ENCODE measurements around the gene PTTG1IP2. TPM values are rescaled to one million over a fixed set of nuclear protein-coding genes. Genes with fewer than 3 reads are reported as not detected.

The PTTG1IP2 gene
- total RNA-seq, 1 donor from 2014 or later, result not detected

GRCh38 chr7:90474284-90475210 is 5.1 kb downstream of the PTTG1IP2 start:
- no peaks in the 10 kb centered on the region for H3K4me1 ChIP-seq (ENCODE audit: control insufficient read depth in 3 of 3, insufficient read depth in 3 of 3, low read length in 3 of 3)
- H3K36me3 ChIP-seq (ENCODE audit: control insufficient read depth in 3 of 3, insufficient read depth in 3 of 3, low read length in 3 of 3), result no peaks in the 10 kb centered on the region
- no peak overlapping the region for H3K9ac ChIP-seq (ENCODE audit: low read depth in 1 of 3, low read length in 3 of 3)
- no peak overlapping the region for H3K4me3 ChIP-seq (ENCODE audit: low read length in 3 of 3)
- no peak overlapping the region for H3K27ac ChIP-seq (ENCODE audit: low read depth, low read length)
- no peaks in the 10 kb centered on the region for H3K9me3 ChIP-seq (ENCODE audit: control insufficient read depth in 3 of 3, low read length in 3 of 3)
- H3K27me3 ChIP-seq (ENCODE audit: control insufficient read depth in 3 of 3, insufficient read depth in 3 of 3, low read length in 3 of 3), result no peaks in the 10 kb centered on the region

- H3K4me3 ChIP-seq (ENCODE audit: low read length in 3 of 3), result no peak overlapping the region
- H3K9ac ChIP-seq (ENCODE audit: low read depth in 1 of 3, low read length in 3 of 3), result no peak overlapping the region
- H3K9me3 ChIP-seq (ENCODE audit: control insufficient read depth in 3 of 3, low read length in 3 of 3), result no peaks in the 10 kb centered on the region
- H3K4me1 ChIP-seq (ENCODE audit: control insufficient read depth in 3 of 3, insufficient read depth in 3 of 3, low read length in 3 of 3), result no peaks in the 10 kb centered on the region
- H3K27me3 ChIP-seq (ENCODE audit: control insufficient read depth in 3 of 3, insufficient read depth in 3 of 3, low read length in 3 of 3), result no peaks in the 10 kb centered on the region
- no peaks in the 10 kb centered on the region for H3K36me3 ChIP-seq (ENCODE audit: control insufficient read depth in 3 of 3, insufficient read depth in 3 of 3, low read length in 3 of 3)
- no peak overlapping the region for H3K27ac ChIP-seq (ENCODE audit: low read depth, low read length)
Measured at GRCh38 chr7:90483251-90483650, 13.8 kb downstream of the PTTG1IP2 start.

GRCh38 chr7:90484706-90485105 is 15.3 kb downstream of the PTTG1IP2 start:
- Histone ChIP-seq H3K36me3 (ENCODE audit: control insufficient read depth in 3 of 3, insufficient read depth in 3 of 3, low read length in 3 of 3) (no peaks in the 10 kb centered on the region), H3K27ac (ENCODE audit: low read depth, low read length) (no peak overlapping the region), H3K9me3 (ENCODE audit: control insufficient read depth in 3 of 3, low read length in 3 of 3) (no peaks in the 10 kb centered on the region), H3K9ac (ENCODE audit: low read depth in 1 of 3, low read length in 3 of 3) (no peak overlapping the region), H3K27me3 (ENCODE audit: control insufficient read depth in 3 of 3, insufficient read depth in 3 of 3, low read length in 3 of 3) (no peaks in the 10 kb centered on the region), H3K4me3 (ENCODE audit: low read length in 3 of 3) (no peak overlapping the region), H3K4me1 (ENCODE audit: control insufficient read depth in 3 of 3, insufficient read depth in 3 of 3, low read length in 3 of 3) (no peaks in the 10 kb centered on the region)

GRCh38 chr7:90485734-90486316 is 16.4 kb downstream of the PTTG1IP2 start:
- H3K9ac ChIP-seq (ENCODE audit: low read depth in 1 of 3, low read length in 3 of 3), result no peak overlapping the region
- H3K4me3 ChIP-seq (ENCODE audit: low read length in 3 of 3), result no peak overlapping the region
- no peak overlapping the region for H3K27ac ChIP-seq (ENCODE audit: low read depth, low read length)
- H3K36me3 ChIP-seq (ENCODE audit: control insufficient read depth in 3 of 3, insufficient read depth in 3 of 3, low read length in 3 of 3), result no peaks in the 10 kb centered on the region
- H3K9me3 ChIP-seq (ENCODE audit: control insufficient read depth in 3 of 3, low read length in 3 of 3), result no peaks in the 10 kb centered on the region
- H3K4me1 ChIP-seq (ENCODE audit: control insufficient read depth in 3 of 3, insufficient read depth in 3 of 3, low read length in 3 of 3), result no peaks in the 10 kb centered on the region
- H3K27me3 ChIP-seq (ENCODE audit: control insufficient read depth in 3 of 3, insufficient read depth in 3 of 3, low read length in 3 of 3), result no peaks in the 10 kb centered on the region

- Histone ChIP-seq H3K9ac (ENCODE audit: low read depth in 1 of 3, low read length in 3 of 3) (no peak overlapping the region), H3K36me3 (ENCODE audit: control insufficient read depth in 3 of 3, insufficient read depth in 3 of 3, low read length in 3 of 3) (no peaks in the 10 kb centered on the region), H3K27ac (ENCODE audit: low read depth, low read length) (no peak overlapping the region), H3K4me1 (ENCODE audit: control insufficient read depth in 3 of 3, insufficient read depth in 3 of 3, low read length in 3 of 3) (no peaks in the 10 kb centered on the region), H3K4me3 (ENCODE audit: low read length in 3 of 3) (no peak overlapping the region), H3K27me3 (ENCODE audit: control insufficient read depth in 3 of 3, insufficient read depth in 3 of 3, low read length in 3 of 3) (no peaks in the 10 kb centered on the region), H3K9me3 (ENCODE audit: control insufficient read depth in 3 of 3, low read length in 3 of 3) (no peaks in the 10 kb centered on the region)
Measured at GRCh38 chr7:90487808-90488207, 18.4 kb downstream of the PTTG1IP2 start.

GRCh38 chr7:90488220-90488619 is 18.8 kb downstream of the PTTG1IP2 start:
- no peaks in the 10 kb centered on the region for H3K36me3 ChIP-seq (ENCODE audit: control insufficient read depth in 3 of 3, insufficient read depth in 3 of 3, low read length in 3 of 3)
- no peak overlapping the region for H3K27ac ChIP-seq (ENCODE audit: low read depth, low read length)
- no peaks in the 10 kb centered on the region for H3K9me3 ChIP-seq (ENCODE audit: control insufficient read depth in 3 of 3, low read length in 3 of 3)
- no peaks in the 10 kb centered on the region for H3K27me3 ChIP-seq (ENCODE audit: control insufficient read depth in 3 of 3, insufficient read depth in 3 of 3, low read length in 3 of 3)
- no peak overlapping the region for H3K9ac ChIP-seq (ENCODE audit: low read depth in 1 of 3, low read length in 3 of 3)
- no peak overlapping the region for H3K4me3 ChIP-seq (ENCODE audit: low read length in 3 of 3)
- H3K4me1 ChIP-seq (ENCODE audit: control insufficient read depth in 3 of 3, insufficient read depth in 3 of 3, low read length in 3 of 3), result no peaks in the 10 kb centered on the region

- Histone ChIP-seq H3K9ac (ENCODE audit: low read depth in 1 of 3, low read length in 3 of 3) (no peak overlapping the region), H3K27me3 (ENCODE audit: control insufficient read depth in 3 of 3, insufficient read depth in 3 of 3, low read length in 3 of 3) (no peaks in the 10 kb centered on the region), H3K36me3 (ENCODE audit: control insufficient read depth in 3 of 3, insufficient read depth in 3 of 3, low read length in 3 of 3) (no peaks in the 10 kb centered on the region), H3K27ac (ENCODE audit: low read depth, low read length) (no peak overlapping the region), H3K9me3 (ENCODE audit: control insufficient read depth in 3 of 3, low read length in 3 of 3) (no peaks in the 10 kb centered on the region), H3K4me3 (ENCODE audit: low read length in 3 of 3) (no peak overlapping the region), H3K4me1 (ENCODE audit: control insufficient read depth in 3 of 3, insufficient read depth in 3 of 3, low read length in 3 of 3) (no peaks in the 10 kb centered on the region)
Measured at GRCh38 chr7:90492250-90492649, 22.8 kb downstream of the PTTG1IP2 start.

- Histone ChIP-seq H3K27me3 (ENCODE audit: control insufficient read depth in 3 of 3, insufficient read depth in 3 of 3, low read length in 3 of 3) (no peaks in the 10 kb centered on the region), H3K27ac (ENCODE audit: low read depth, low read length) (no peak overlapping the region), H3K36me3 (ENCODE audit: control insufficient read depth in 3 of 3, insufficient read depth in 3 of 3, low read length in 3 of 3) (no peaks in the 10 kb centered on the region), H3K9ac (ENCODE audit: low read depth in 1 of 3, low read length in 3 of 3) (no peak overlapping the region), H3K9me3 (ENCODE audit: control insufficient read depth in 3 of 3, low read length in 3 of 3) (no peaks in the 10 kb centered on the region), H3K4me3 (ENCODE audit: low read length in 3 of 3) (no peak overlapping the region), H3K4me1 (ENCODE audit: control insufficient read depth in 3 of 3, insufficient read depth in 3 of 3, low read length in 3 of 3) (no peaks in the 10 kb centered on the region)
Measured at GRCh38 chr7:90495241-90495640, 25.8 kb downstream of the PTTG1IP2 start.

- Histone ChIP-seq H3K36me3 (ENCODE audit: control insufficient read depth in 3 of 3, insufficient read depth in 3 of 3, low read length in 3 of 3) (no peaks in the 10 kb centered on the region), H3K27me3 (ENCODE audit: control insufficient read depth in 3 of 3, insufficient read depth in 3 of 3, low read length in 3 of 3) (no peaks in the 10 kb centered on the region), H3K9ac (ENCODE audit: low read depth in 1 of 3, low read length in 3 of 3) (no peak overlapping the region), H3K4me3 (ENCODE audit: low read length in 3 of 3) (no peak overlapping the region), H3K9me3 (ENCODE audit: control insufficient read depth in 3 of 3, low read length in 3 of 3) (no peaks in the 10 kb centered on the region), H3K4me1 (ENCODE audit: control insufficient read depth in 3 of 3, insufficient read depth in 3 of 3, low read length in 3 of 3) (no peaks in the 10 kb centered on the region), H3K27ac (ENCODE audit: low read depth, low read length) (no peak overlapping the region)
Measured at GRCh38 chr7:90502539-90502938, 33.1 kb downstream of the PTTG1IP2 start.

- H3K27me3 ChIP-seq (ENCODE audit: control insufficient read depth in 3 of 3, insufficient read depth in 3 of 3, low read length in 3 of 3), result no peaks in the 10 kb centered on the region
- H3K4me3 ChIP-seq (ENCODE audit: low read length in 3 of 3), result no peak overlapping the region
- no peaks in the 10 kb centered on the region for H3K9me3 ChIP-seq (ENCODE audit: control insufficient read depth in 3 of 3, low read length in 3 of 3)
- H3K9ac ChIP-seq (ENCODE audit: low read depth in 1 of 3, low read length in 3 of 3), result no peak overlapping the region
- no peak overlapping the region for H3K27ac ChIP-seq (ENCODE audit: low read depth, low read length)
- no peaks in the 10 kb centered on the region for H3K4me1 ChIP-seq (ENCODE audit: control insufficient read depth in 3 of 3, insufficient read depth in 3 of 3, low read length in 3 of 3)
- H3K36me3 ChIP-seq (ENCODE audit: control insufficient read depth in 3 of 3, insufficient read depth in 3 of 3, low read length in 3 of 3), result no peaks in the 10 kb centered on the region
Measured at GRCh38 chr7:90503367-90503766, 33.9 kb downstream of the PTTG1IP2 start.

Measured in skeletal muscle tissue (tissue), 4 donors.